ENCODE measurements around the gene KLHL20. TPM values are rescaled to one million over a fixed set of nuclear protein-coding genes. Genes with fewer than 3 reads are reported as not detected.
"Not testable (repeated sequence)": the region's sequence is repeated elsewhere in the genome, so short reads cannot be mapped to it uniquely, and the experiment has no call there.

Gene KLHL20, protein sequence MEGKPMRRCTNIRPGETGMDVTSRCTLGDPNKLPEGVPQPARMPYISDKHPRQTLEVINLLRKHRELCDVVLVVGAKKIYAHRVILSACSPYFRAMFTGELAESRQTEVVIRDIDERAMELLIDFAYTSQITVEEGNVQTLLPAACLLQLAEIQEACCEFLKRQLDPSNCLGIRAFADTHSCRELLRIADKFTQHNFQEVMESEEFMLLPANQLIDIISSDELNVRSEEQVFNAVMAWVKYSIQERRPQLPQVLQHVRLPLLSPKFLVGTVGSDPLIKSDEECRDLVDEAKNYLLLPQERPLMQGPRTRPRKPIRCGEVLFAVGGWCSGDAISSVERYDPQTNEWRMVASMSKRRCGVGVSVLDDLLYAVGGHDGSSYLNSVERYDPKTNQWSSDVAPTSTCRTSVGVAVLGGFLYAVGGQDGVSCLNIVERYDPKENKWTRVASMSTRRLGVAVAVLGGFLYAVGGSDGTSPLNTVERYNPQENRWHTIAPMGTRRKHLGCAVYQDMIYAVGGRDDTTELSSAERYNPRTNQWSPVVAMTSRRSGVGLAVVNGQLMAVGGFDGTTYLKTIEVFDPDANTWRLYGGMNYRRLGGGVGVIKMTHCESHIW
- polyA plus RNA-seq = 13.0 TPM

DNA sequence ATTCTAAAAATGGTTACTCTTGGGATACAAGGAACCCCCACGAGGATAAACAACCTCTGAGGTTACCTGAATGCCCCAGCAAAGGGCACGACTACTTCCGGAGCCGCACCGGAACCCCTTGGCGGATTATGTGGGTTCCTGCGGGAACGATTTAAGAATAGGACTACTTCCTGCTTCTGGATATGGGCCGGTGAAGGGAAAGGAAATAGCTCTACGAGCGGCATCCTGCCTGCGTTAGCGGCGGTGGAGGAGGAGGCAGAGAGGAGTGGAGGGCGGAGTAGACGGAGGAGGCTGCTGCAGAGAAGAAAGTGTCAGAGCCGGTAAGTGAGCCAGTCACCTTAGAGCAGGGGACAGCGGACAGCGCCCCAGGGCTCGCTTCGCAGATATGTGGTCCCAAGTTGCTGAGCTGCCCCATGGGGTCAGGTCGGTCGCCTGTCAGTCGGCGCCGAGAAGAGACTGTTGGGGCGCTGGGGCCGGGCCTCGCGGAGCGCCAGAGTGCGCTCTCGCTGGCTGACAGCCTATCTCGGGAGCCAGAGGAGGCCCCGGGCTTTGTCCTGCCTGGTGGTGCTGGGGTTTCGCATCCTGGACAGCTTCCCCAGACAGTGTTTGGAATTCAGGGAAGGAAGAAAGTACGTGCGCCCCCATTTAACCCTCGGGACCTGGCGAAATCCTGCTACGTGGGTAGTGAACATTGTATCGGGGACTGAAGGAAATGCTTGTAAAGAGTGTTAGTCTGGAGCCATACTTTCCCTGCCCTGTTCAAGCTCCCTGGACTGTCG lies at the start of gene KLHL20:
KLHL20 (plus strand) TSS at position 223 of the 779 bp plus-strand sequence. CDS start 1,063 bp downstream, outside the sequence.
- Mint-ChIP-seq H3K4me3 (peak within 1 kb of the TSS; percentile 90 to 99 (median 97)), H3K9me3 (peaks cover 0 to 2% (median 0%) of the 10 kb centered on the region in 3 donors), H3K27ac (peak within 1 kb of the TSS; percentile 66 to 97 (median 93)), H3K27me3 (peaks cover 6% of the 10 kb centered on the region), H3K36me3 (peaks cover 8% of the 10 kb centered on the region), H3K4me1 (peaks cover 13 to 22% (median 13%) of the 10 kb centered on the region in 3 donors)

- Mint-ChIP-seq H3K36me3 (no peaks in the 10 kb centered on the region), H3K9me3 (no peaks in the 10 kb centered on the region), H3K27ac (no peak overlapping the region), H3K27me3 (peaks cover 32% of the 10 kb centered on the region), H3K4me3 (no peak overlapping the region), H3K4me1 (peaks cover 4 to 6% (median 5%) of the 10 kb centered on the region in 3 donors)
These were observed 48.1 kb upstream of the KLHL20 start for GRCh38 chr1:173666646-173667045.

GRCh38 chr1:173669491-173669941 lies 45.3 kb upstream of the KLHL20 start, which contains the start of gene ANKRD45:
TSS of gene ANKRD45 (minus strand) at chr1:173669851. CDS start at chr1:173659418, 10,433 bp downstream.
- peak within 1 kb of the TSS in 1 of 3 donors; percentile 59 for H3K27ac Mint-ChIP-seq
- H3K4me1 Mint-ChIP-seq = peaks cover 4 to 6% (median 5%) of the 10 kb centered on the region in 3 donors

DNA sequence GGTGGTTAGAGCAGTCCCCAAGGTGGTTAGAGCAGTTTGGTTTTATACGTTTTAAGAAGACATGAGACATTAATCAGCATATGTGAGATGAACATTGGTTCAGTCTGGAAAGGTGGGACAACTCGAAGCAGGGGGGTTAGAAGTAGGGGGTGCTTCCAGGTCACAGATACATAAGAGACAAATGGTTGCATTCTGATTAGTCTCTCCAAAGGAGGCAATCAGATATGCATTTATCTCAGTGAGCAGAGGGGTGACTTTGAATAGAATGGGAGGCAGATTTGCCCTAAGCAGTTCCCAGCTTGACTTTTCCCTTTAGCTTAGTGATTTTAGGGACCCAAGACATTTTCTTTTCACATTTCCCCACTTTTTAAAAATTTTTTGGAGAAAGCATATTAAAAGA lies 40.3 kb upstream of the KLHL20 start:
- not testable (repeated sequence) for H3K9me3 Mint-ChIP-seq, H3K36me3 Mint-ChIP-seq, H3K4me3 Mint-ChIP-seq, H3K27ac Mint-ChIP-seq, H3K4me1 Mint-ChIP-seq
- H3K27me3 Mint-ChIP-seq = peaks cover 26% of the 10 kb centered on the region

More at GRCh38 chr1:173669491-173669941, 45.3 kb upstream of the KLHL20 start, which contains the start of gene ANKRD45:
- H3K27me3 Mint-ChIP-seq = peaks cover 27% of the 10 kb centered on the region
- no peaks in the 10 kb centered on the region for H3K9me3 Mint-ChIP-seq
- peak within 1 kb of the TSS in 2 of 4 donors; percentile 82 to 84 for H3K4me3 Mint-ChIP-seq
- no peaks in the 10 kb centered on the region for H3K36me3 Mint-ChIP-seq

DNA sequence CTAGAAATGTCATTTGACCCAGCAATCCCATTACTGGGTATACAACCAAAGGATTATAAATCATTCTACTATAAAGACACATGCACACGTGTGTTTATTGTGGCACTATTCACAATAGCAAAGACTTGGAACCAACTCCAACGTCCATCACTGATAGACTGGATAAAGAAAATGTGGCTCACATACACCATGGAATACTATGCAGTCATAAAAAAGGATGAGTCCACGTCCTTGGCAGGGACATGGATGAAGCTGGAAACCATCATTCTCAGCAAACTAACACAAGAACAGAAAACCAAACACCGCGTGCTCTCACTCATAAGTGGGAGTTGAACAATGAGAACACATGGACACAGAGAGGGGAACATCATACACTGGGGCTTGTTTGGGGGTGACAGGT lies 34.6 kb upstream of the KLHL20 start:
- not testable (repeated sequence) for H3K27ac Mint-ChIP-seq, H3K27me3 Mint-ChIP-seq, H3K4me3 Mint-ChIP-seq, H3K9me3 Mint-ChIP-seq, H3K36me3 Mint-ChIP-seq, H3K4me1 Mint-ChIP-seq

GRCh38 chr1:173682184-173682583 lies 32.6 kb upstream of the KLHL20 start:
- Mint-ChIP-seq H3K36me3 (peaks cover 2% of the 10 kb centered on the region), H3K27me3 (peaks cover 6% of the 10 kb centered on the region), H3K4me1 (peaks cover 0 to 2% (median 0%) of the 10 kb centered on the region in 3 donors), H3K4me3 (no peak overlapping the region), H3K27ac (no peak overlapping the region), H3K9me3 (peaks cover 0 to 5% (median 2%) of the 10 kb centered on the region in 3 donors)

- not testable (repeated sequence) for H3K9me3 Mint-ChIP-seq, H3K4me3 Mint-ChIP-seq, H3K36me3 Mint-ChIP-seq, H3K4me1 Mint-ChIP-seq, H3K27ac Mint-ChIP-seq, H3K27me3 Mint-ChIP-seq
These were observed 30.9 kb upstream of the KLHL20 start for GRCh38 chr1:173683838-173684237.

DNA sequence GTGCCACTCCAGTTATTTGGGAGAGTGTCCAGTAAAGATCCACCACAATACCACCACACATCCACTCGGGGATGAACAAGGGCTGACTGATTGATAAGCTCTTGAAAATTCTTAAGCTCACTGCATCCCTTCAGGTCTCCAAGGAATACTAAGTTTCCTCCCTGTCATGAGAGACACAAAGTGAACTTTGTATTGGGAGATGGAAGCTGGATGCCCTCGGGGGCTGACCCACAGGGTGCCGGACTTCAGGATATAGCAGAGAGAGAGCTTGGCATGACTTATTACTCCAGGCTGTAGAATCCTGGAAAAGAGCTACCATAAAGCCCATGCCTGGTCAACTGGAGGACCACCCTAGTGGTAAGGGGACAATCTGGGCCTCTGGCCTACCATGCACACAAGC lies 29.7 kb upstream of the KLHL20 start:
- not testable (repeated sequence) for H3K4me1 Mint-ChIP-seq, H3K4me3 Mint-ChIP-seq, H3K36me3 Mint-ChIP-seq, H3K27ac Mint-ChIP-seq, H3K27me3 Mint-ChIP-seq, H3K9me3 Mint-ChIP-seq

- Mint-ChIP-seq H3K4me3 (no peak overlapping the region), H3K4me1 (peaks cover 0 to 2% (median 0%) of the 10 kb centered on the region in 3 donors), H3K9me3 (peaks cover 0 to 6% (median 0%) of the 10 kb centered on the region in 3 donors), H3K27ac (no peak overlapping the region), H3K36me3 (no peaks in the 10 kb centered on the region), H3K27me3 (peaks cover 3% of the 10 kb centered on the region)
These were observed 26.5 kb upstream of the KLHL20 start for GRCh38 chr1:173688300-173688699.

DNA sequence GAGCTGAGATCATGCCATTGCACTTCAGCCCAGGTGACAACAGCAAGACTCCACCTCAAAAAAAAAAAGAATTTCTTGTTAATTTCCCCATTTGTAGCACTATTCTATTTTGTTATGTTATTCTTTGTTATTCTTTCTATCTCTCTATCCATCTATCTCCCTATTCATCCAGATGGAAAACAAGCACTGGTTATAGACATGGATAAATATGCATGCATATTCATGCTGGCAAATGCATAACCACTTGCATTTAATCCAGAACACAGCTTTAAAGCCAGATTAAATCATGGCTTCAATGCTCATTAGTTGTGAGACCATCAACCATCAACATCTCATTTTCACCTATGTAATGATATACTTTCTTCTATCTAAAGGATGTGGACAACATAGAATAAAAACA lies 21.5 kb upstream of the KLHL20 start:
- Mint-ChIP-seq H3K4me3 (no peak overlapping the region), H3K36me3 (no peaks in the 10 kb centered on the region), H3K27me3 (peaks cover 13% of the 10 kb centered on the region), H3K9me3 (peaks cover 0 to 6% (median 0%) of the 10 kb centered on the region in 3 donors), H3K27ac (no peak overlapping the region), H3K4me1 (no peaks in the 10 kb centered on the region)

DNA sequence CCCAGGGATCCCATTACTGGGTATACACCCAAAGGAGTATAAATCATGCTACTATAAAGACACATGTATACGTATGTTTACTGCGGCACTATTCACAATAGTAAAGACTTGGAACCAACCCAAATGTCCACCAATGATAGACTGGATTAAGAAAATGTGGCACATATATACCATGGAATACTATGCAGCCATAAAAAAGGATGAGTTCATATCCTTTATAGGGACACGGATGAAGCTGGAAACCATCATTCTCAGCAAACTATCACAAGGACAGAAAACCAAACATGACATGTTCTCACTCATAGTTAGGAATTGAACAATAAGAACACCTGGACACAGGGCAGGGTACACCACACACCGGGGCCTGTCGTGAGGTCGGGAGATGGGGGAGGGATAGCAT lies 13.5 kb upstream of the KLHL20 start:
- not testable (repeated sequence) for H3K4me1 Mint-ChIP-seq, H3K4me3 Mint-ChIP-seq

GRCh38 chr1:173702736-173703135 lies 12.0 kb upstream of the KLHL20 start:
- no peaks in the 10 kb centered on the region for H3K27me3 Mint-ChIP-seq

More for the DNA sequence above, 13.5 kb upstream of the KLHL20 start:
- H3K36me3 Mint-ChIP-seq, H3K9me3 Mint-ChIP-seq, H3K27me3 Mint-ChIP-seq, H3K27ac Mint-ChIP-seq: not testable (repeated sequence)

GRCh38 chr1:173705117-173705516 lies 9.7 kb upstream of the KLHL20 start:
- peaks cover 9% of the 10 kb centered on the region for H3K27me3 Mint-ChIP-seq
- peaks cover 0 to 5% (median 0%) of the 10 kb centered on the region in 3 donors for H3K9me3 Mint-ChIP-seq
- no peaks in the 10 kb centered on the region for H3K36me3 Mint-ChIP-seq
- H3K4me3 Mint-ChIP-seq = no peak overlapping the region
- H3K27ac Mint-ChIP-seq = no peak overlapping the region
- H3K4me1 Mint-ChIP-seq = no peaks in the 10 kb centered on the region

More at GRCh38 chr1:173702736-173703135, 12.0 kb upstream of the KLHL20 start:
- Mint-ChIP-seq H3K4me1 (no peaks in the 10 kb centered on the region), H3K36me3 (no peaks in the 10 kb centered on the region), H3K4me3 (no peak overlapping the region), H3K27ac (no peak overlapping the region), H3K9me3 (peaks cover 0 to 3% (median 0%) of the 10 kb centered on the region in 3 donors)

- Mint-ChIP-seq H3K27ac (no peak overlapping the region), H3K4me3 (no peak overlapping the region), H3K9me3 (peaks cover 0 to 2% (median 1%) of the 10 kb centered on the region in 3 donors), H3K36me3 (peaks cover 5% of the 10 kb centered on the region), H3K27me3 (peaks cover 15% of the 10 kb centered on the region), H3K4me1 (no peaks in the 10 kb centered on the region)
These were observed 6.0 kb upstream of the KLHL20 start for GRCh38 chr1:173708787-173709186.

DNA sequence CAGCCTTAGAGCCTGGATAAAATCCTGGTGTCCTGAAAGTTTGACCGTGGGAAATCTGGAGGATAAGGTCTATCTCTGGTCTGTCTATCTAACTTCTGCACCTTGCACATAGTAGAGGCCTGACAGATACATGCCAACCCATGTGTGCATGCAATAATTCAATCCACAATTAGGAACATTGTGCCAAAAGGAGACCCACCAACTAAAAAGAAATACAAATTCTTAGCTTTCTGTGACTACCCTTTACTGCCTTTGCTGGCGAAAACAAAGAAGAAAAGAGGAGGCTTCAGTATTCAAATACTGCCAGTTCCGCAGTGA lies 381 bp upstream of the KLHL20 start:
- peak overlapping the region; percentile 66 to 97 (median 93) for H3K27ac Mint-ChIP-seq
- H3K9me3 Mint-ChIP-seq = peaks cover 0 to 2% (median 0%) of the 10 kb centered on the region in 3 donors
- H3K4me3 Mint-ChIP-seq = peak overlapping the region; percentile 90 to 99 (median 97)
- H3K27me3 Mint-ChIP-seq = peaks cover 8% of the 10 kb centered on the region
- peaks cover 13 to 22% (median 13%) of the 10 kb centered on the region in 3 donors for H3K4me1 Mint-ChIP-seq
- H3K36me3 Mint-ChIP-seq = peaks cover 8% of the 10 kb centered on the region
